Raji (cell line): ENCODE data around the gene MAST4.

Experiments used
- POLR2A ChIP-seq: IDR thresholded peaks from 2 replicates; pipeline ENCODE4 v1.6.1; 2011; ENCODE audit warnings: low read depth, low read length, control low read depth; ENCODE audit not compliant: insufficient read depth

The MAST4 gene

GRCh38 chr5:66694036-66694435 lies 97.8 kb downstream of the MAST4 start:
- no peak for TF ChIP-seq POLR2A

GRCh38 chr5:66697796-66698564 lies 101.8 kb downstream of the MAST4 start:
- TF ChIP-seq POLR2A: no peak

GRCh38 chr5:66701244-66701643 lies 105.1 kb downstream of the MAST4 start:
- no peak for TF ChIP-seq POLR2A

- TF ChIP-seq POLR2A: no peak
Measured at GRCh38 chr5:66702426-66702825, 106.2 kb downstream of the MAST4 start.

GRCh38 chr5:66704790-66705425 lies 108.7 kb downstream of the MAST4 start:
- TF ChIP-seq POLR2A: no peak

GRCh38 chr5:66708368-66708767 lies 112.2 kb downstream of the MAST4 start:
- TF ChIP-seq POLR2A: no peak

DNA sequence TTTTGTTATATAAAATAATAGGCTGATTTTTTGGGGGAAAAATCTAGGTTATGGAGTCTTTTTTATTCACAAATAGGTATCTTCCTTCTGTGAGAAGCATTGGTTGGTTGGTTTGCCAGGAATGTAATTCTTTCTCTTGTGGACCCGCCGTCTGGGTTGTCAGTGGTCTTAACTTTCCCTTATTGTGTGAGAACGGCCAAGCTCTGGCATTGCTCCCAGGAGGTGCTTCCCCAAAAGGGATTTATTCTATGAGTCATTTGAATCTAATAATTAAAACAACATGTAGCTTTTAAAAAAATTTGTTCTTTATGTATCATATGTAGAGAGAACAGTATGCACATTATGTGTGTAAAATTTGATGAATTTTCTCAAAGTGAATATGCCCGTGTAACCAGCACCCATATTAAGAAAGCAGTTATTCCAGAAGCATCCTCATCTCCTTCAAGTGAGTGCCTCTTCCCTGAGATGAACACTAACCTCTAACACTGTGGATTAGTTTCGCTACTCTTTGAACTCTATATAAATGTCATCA lies 114.4 kb downstream of the MAST4 start:
- no peak for TF ChIP-seq POLR2A

GRCh38 chr5:66713998-66714397 lies 117.8 kb downstream of the MAST4 start:
- no peak for TF ChIP-seq POLR2A

GRCh38 chr5:66717455-66718373 lies 121.5 kb downstream of the MAST4 start:
- TF ChIP-seq POLR2A: no peak

DNA sequence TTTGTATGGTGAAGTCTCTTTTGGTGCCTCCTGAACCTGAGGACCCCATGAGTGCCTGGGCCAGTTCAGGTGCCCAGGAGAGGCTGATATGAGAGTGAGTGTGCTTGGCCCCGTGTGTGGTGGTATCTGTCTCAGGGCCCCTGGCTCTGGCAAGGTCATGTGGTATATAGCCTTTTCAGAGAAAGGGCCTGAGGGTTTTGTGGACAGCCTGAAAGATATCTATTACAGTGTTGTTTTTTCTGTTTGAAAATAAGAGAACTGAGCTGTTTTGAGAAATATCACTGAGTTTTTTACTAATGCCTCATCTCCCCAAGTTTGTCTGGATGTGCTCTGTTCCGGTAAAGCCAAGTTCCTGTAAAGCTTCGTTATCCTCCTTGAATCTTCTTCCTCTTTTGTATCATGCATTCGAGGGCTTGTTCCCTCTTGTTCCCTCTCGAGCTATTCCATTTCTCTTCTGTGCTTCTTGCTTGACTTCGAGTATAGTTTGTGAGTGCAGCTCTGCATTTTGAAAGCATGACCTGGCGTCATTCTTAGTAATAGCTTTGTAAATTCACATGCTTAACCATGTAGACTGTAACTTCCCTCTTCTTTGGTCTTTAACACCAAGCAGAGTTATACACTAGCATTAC lies 122.3 kb downstream of the MAST4 start:
- TF ChIP-seq POLR2A: no peak

- TF ChIP-seq POLR2A: no peak
Measured at GRCh38 chr5:66720780-66721179, 124.6 kb downstream of the MAST4 start.

GRCh38 chr5:66722686-66723085 lies 126.5 kb downstream of the MAST4 start:
- TF ChIP-seq POLR2A: no peak

DNA sequence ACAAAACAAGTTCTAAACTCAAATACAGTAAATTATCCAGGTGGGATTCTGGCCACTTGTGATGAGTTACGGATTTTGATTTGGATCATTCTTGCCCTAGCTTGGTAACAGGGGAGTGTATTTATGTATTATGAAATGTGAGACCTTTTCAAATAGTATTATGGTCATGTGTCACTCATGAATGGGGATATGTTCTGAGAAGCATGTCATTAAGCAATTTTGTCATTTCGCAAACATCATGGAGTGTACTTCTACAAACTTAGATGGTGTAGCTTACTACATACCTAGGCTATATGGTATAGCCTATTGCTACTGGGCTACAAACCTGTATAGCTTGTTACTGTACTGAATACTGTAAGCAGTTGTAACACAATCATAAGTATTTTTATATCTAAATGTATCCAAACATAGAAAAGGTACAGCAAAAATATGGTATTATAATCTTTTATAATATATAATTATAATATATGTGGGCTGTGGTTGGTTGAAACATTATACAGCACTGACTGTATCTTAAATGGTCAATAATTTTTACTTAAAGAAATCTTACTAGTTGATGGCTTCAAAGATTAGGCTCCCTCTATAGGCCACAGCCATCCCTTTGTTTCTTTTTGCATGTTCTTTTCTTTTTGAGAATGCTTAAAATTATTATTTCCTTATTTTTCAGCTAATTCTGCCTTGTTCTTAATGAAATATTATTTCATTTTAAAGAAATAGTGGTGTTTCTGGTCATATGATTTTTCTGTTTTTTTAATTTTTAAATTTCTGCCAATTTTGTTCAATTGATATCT lies 128.4 kb downstream of the MAST4 start:
- TF ChIP-seq POLR2A: no peak

GRCh38 chr5:66727630-66728029 lies 131.4 kb downstream of the MAST4 start:
- no peak for TF ChIP-seq POLR2A

DNA sequence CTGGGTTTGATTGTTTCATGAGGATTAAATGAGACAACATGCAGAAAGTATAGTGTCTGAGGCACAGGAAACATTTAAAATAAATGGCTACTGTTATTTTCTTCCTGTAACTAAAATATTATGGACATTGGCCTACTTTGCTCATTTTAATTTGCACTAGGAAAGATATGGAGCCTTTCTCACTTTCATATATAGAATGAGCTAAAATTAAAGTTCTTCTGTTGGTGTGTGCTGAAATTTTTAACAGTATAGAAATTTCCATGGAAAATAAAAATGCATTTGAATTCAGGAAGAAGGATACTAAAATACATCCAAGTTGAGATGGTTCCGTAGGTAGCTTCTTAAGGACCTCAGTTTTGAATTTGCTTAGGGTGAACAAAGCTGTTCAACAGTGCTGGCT lies 131.9 kb downstream of the MAST4 start:
- no peak for TF ChIP-seq POLR2A

DNA sequence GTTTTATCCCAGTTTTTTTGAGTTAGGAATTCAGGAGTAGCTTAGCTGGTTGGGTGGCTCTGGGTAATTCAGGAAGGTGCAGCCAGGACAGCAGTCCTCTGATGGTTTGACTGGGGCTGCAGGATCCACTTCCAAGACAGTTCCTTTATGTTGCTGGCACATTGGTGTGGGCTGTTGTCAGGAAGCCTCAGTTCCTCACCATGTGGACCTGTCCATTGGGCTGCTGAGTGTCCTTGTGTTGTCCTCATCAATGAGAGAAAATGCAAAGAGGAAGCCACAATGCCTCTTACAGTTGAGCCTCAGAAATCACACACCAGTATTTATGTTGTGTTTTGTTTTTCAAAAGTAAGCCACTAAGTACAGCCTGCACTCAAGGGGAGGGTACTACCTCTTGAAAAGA lies 140.9 kb downstream of the MAST4 start:
- TF ChIP-seq POLR2A: no peak
